Measurements from ENCODE around the gene WBP4. TPM values are rescaled to one million over a fixed set of nuclear protein-coding genes. Genes with fewer than 3 reads are reported as not detected.

WBP4 gene
- total and polyA plus RNA-seq, 9 of the 15 experiments (the other 6 are each of a cell fraction or from before 2014, with no cell fraction given) = 5.5 to 12.2 (median 7.9) TPM

DNA sequence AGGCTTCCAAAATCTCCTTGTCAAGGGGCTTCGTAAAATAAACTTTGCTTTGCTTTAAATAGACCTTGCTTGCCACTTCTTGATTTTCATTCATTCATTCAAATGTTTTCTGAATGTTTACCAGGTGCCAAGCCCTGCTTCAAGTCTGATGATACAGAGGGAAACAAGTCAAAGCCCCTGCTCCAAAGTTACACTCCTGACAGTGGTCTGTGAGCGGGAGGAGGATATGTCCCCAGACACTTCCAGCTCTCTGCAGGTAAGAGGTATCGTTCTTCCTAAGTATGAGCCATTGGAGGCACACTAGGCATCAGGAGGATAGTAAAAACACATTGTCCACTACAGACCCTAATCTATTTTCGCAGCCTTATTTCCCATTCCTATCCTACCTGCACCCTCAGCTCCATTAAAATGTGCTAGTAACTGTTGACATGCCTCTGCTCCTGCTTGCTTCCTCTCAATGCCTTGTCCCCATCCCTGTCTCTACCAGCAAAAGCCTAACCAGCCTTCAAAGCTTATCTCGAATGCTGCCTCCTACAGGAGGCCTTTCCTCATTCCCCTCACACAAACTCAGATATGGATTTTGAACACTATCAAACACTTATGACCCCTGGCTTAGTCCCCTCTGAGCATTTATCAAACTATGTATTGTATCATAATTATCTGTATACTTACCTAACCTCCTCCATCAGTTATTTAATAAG lies 6.2 kb upstream of the WBP4 start:
- peaks cover 3% of the 10 kb centered on the region; the same call in 1 of the 3 replicates for H3K36me3 ChIP-seq (ENCODE audit: control insufficient read depth, insufficient read depth, low read length)
- CTCF ChIA-PET (ENCODE audit: low intra/inter-chr PET ratio) = interaction anchor here (2.2 kb wide), 1 partner anchor 167 kb away, joined by 10 read pairs; no protein-coding TSS in a partner anchor
- H2AFZ ChIP-seq (ENCODE audit: low read depth, low read length) = peak overlapping the region; percentile 25; the same call in 1 of the 2 replicates
- H3K79me2 ChIP-seq (ENCODE audit: control insufficient read depth, insufficient read depth, low read length) = peaks cover 99% of the 10 kb centered on the region
- ATAC-seq = peak; percentile 39
- H3K9ac ChIP-seq (ENCODE audit: insufficient read depth in 1 of 2, low read depth in 2 of 2, low read length in 2 of 2) = peak overlapping the region in 1 of 2 experiments; percentile 15; a peak in 1 of 4 replicates
- H3K9me1 ChIP-seq (ENCODE audit: control insufficient read depth, insufficient read depth, low read length) = no peaks in the 10 kb centered on the region
- peak in 2 of 4 experiments; percentile 40 to 59 for DNase-seq (ENCODE audit: extremely low read depth in 1 of 4, low spot score in 3 of 4)
- peaks cover 11 to 40% of the 10 kb centered on the region in 2 experiments; a peak in 4 of 5 replicates for H3K4me1 ChIP-seq (replicated peaks in 1 of 2; ENCODE audit: control insufficient read depth in 2 of 2, insufficient read depth in 2 of 2, low read length in 2 of 2)
- intact Hi-C loops (cut with micrococcal nuclease) (loop anchor here (1.0 kb wide), 1 partner anchor 167 kb away; no protein-coding TSS in a partner anchor), in situ Hi-C loops (cut with MboI) (loop anchor here (25.0 kb wide), 1 partner anchor 268 kb away; the partner anchor contains the start of gene SLC25A15)
- no peaks in the 10 kb centered on the region for H3K27me3 ChIP-seq (ENCODE audit: control insufficient read depth in 2 of 2, insufficient read depth in 2 of 2, low read length in 2 of 2)
- peak overlapping the region; percentile 66 for H3K4me2 ChIP-seq (ENCODE audit: insufficient read depth, low read length)
- BruUV-seq (replicated peaks) = no TSS peak
- peak; percentile 35 for FAIRE-seq
- WGBS (ENCODE audit: insufficient coverage, low coverage, missing lambda C conversion rate) = 37% methylated on average over 5 of the region's 5 CpGs
- H3K4me3 ChIP-seq = no peak overlapping the region
- no peaks in the 10 kb centered on the region for H3K9me3 ChIP-seq (replicated peaks; ENCODE audit: control insufficient read depth, insufficient read depth, low read depth, low read length)
- POLR2A ChIA-PET = interaction anchor here (0.6 to 1.1 kb wide), 3 partner anchors 49 to 87 kb away, joined by 3 to 6 read pairs (median 4); no protein-coding TSS in a partner anchor
- no peak overlapping the region; the same call in 2 of the 3 replicates for H3K27ac ChIP-seq (ENCODE audit: extremely low read depth, low read depth, low read length)
- H4K20me1 ChIP-seq (replicated peaks; ENCODE audit: control insufficient read depth, insufficient read depth, low read length) = no peaks in the 10 kb centered on the region
- TF ChIP-seq ZNF134 (CRISPR knock-in tag; conservative IDR thresholded peaks at IDR 0.05) (no peak), ZNF146 (CRISPR knock-in tag; IDR thresholded peaks at IDR 0.05; ENCODE audit: unreplicated experiment) (no peak), NR2F6 (CRISPR knock-in tag; IDR thresholded peaks at IDR 0.05) (no peak), ARID1B (IDR thresholded peaks at IDR 0.05) (peak; percentile 25; the same call in 1 of the 2 replicates), SMARCA4 (IDR thresholded peaks at IDR 0.05) (peak; percentile 33; the same call in 1 of the 2 replicates), COPS2 (conservative IDR thresholded peaks at IDR 0.05) (no peak)
- TF ChIP-seq, protein P1, sequence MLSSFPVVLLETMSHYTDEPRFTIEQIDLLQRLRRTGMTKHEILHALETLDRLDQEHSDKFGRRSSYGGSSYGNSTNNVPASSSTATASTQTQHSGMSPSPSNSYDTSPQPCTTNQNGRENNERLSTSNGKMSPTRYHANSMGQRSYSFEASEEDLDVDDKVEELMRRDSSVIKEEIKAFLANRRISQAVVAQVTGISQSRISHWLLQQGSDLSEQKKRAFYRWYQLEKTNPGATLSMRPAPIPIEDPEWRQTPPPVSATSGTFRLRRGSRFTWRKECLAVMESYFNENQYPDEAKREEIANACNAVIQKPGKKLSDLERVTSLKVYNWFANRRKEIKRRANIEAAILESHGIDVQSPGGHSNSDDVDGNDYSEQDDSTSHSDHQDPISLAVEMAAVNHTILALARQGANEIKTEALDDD (IDR thresholded peaks at IDR 0.05) = peak; percentile 77
- TF ChIP-seq, protein P2, sequence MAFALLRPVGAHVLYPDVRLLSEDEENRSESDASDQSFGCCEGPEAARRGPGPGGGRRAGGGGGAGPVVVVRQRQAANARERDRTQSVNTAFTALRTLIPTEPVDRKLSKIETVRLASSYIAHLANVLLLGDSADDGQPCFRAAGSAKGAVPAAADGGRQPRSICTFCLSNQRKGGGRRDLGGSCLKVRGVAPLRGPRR (CRISPR knock-in tag; IDR thresholded peaks at IDR 0.05) = no peak
- TF ChIP-seq, protein P3, sequence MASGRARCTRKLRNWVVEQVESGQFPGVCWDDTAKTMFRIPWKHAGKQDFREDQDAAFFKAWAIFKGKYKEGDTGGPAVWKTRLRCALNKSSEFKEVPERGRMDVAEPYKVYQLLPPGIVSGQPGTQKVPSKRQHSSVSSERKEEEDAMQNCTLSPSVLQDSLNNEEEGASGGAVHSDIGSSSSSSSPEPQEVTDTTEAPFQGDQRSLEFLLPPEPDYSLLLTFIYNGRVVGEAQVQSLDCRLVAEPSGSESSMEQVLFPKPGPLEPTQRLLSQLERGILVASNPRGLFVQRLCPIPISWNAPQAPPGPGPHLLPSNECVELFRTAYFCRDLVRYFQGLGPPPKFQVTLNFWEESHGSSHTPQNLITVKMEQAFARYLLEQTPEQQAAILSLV (tag; IDR thresholded peaks at IDR 0.05) = no peak
- TF ChIP-seq, protein P4, sequence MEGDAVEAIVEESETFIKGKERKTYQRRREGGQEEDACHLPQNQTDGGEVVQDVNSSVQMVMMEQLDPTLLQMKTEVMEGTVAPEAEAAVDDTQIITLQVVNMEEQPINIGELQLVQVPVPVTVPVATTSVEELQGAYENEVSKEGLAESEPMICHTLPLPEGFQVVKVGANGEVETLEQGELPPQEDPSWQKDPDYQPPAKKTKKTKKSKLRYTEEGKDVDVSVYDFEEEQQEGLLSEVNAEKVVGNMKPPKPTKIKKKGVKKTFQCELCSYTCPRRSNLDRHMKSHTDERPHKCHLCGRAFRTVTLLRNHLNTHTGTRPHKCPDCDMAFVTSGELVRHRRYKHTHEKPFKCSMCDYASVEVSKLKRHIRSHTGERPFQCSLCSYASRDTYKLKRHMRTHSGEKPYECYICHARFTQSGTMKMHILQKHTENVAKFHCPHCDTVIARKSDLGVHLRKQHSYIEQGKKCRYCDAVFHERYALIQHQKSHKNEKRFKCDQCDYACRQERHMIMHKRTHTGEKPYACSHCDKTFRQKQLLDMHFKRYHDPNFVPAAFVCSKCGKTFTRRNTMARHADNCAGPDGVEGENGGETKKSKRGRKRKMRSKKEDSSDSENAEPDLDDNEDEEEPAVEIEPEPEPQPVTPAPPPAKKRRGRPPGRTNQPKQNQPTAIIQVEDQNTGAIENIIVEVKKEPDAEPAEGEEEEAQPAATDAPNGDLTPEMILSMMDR (IDR thresholded peaks at IDR 0.05 in 2 of 3, conservative IDR thresholded peaks at IDR 0.05 in 1 of 3; ENCODE audit: insufficient read depth in 2 of 3, low read depth in 1 of 3, low read length in 3 of 3) = peak; percentile 44 to 54 (median 49); a peak in 5 of 6 replicates
- TF ChIP-seq, protein P5, sequence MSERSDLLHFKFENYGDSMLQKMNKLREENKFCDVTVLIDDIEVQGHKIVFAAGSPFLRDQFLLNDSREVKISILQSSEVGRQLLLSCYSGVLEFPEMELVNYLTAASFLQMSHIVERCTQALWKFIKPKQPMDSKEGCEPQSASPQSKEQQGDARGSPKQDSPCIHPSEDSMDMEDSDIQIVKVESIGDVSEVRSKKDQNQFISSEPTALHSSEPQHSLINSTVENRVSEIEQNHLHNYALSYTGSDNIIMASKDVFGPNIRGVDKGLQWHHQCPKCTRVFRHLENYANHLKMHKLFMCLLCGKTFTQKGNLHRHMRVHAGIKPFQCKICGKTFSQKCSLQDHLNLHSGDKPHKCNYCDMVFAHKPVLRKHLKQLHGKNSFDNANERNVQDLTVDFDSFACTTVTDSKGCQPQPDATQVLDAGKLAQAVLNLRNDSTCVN (CRISPR knock-in tag; IDR thresholded peaks at IDR 0.05) = no peak

All from K562 (cell line).